HL-60/S4 treated with phorbol 12-myristate 13-acetate at 8.2 ng/mL for 4 days and 3 days (cell line): ENCODE data around the gene TCHHL1.
"Not testable (repeated sequence)": the region's sequence is repeated elsewhere in the genome, so short reads cannot be mapped to it uniquely, and the experiment has no call there.

ENCODE experiments used
- in situ Hi-C: fragments of 300-500 bp; cut with MboI; formaldehyde crosslinking; loops from 2 replicates; pipeline ENCODE4 v1.15.0; 2022; ENCODE audit warnings: low sequenced_read_pairs

The TCHHL1 gene

DNA sequence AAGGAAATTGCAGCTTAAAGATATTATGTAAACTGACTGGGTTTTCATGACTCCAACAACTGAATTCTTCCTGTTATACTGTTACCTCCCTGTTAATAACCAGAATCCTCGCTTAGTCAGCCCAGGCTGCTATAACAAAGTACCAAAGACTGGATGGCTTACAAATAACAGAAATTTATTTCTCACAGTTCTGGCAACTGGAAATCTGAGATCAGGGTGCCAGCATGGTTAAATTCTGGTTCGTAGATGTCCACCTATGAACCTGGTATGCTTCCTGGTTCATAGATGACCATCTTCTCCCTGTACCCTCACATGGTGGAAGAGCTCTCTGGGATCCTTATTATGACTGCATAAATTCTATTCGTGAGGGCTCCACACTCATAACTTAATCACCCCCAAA is 8.1 kb upstream of the TCHHL1 start:
- in situ Hi-C loops = no loop called here

DNA sequence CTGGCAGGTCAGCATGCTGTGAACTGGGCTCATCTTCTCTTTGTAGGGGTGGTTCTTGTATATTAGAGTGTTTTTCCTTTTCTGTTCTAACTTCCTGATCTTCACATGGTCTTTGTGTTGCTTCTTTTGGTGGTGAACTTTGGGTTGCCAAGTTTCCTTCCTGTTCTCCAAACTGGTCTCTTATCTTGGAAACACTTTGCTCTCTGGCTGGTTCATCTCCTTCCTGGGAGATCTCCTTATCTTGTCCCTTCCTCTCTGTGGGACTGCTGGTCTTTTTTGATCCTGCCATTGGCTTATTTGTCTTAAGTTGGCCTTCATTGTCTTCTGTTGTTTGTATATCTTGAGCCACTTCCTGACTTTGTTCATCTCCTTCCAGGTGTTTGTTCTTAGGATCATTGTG is 2.1 kb downstream of the TCHHL1 start:
- in situ Hi-C loops = no loop called here

DNA sequence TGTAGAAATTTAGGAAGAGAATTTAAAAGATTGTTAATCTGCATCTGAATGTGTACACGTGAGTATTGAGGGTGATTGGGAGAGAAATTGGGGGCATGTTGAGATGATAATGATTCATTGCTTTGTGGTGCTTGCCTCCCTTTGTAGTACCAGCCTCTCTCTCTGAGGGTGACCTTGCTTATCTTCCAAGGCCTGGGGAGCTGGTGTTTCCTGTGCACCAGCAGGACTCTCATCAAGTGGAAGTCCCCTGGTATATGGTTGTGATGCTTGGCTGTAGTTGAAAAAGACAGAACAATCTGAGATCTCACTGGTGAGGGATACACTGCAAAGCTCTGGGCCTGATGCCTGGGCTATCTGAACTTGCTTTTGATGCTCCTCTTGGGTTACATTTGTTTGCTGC is 4.0 kb downstream of the TCHHL1 start:
- in situ Hi-C loops = no loop called here

DNA sequence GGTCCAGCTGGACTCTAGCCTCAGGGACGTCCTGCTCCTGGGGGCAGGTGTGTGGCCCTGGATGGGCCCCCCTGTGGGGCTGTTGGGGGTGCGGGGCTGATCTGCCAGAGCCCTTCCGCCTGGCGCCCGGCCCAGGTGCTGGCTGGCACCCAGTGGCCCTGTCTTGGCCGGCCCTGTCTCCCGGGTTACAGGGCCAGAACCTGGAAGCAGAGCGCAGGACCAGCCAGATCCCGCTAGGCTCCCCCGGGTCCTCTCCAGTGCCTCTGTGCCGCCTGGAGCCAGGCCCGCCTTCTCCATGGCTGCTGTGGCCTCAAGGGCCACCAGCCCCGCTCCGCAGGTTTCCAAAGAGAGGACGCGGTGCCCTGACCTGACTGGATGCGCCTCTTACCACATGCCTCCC is 7.8 kb downstream of the TCHHL1 start:
- in situ Hi-C loops = not testable (repeated sequence)

DNA sequence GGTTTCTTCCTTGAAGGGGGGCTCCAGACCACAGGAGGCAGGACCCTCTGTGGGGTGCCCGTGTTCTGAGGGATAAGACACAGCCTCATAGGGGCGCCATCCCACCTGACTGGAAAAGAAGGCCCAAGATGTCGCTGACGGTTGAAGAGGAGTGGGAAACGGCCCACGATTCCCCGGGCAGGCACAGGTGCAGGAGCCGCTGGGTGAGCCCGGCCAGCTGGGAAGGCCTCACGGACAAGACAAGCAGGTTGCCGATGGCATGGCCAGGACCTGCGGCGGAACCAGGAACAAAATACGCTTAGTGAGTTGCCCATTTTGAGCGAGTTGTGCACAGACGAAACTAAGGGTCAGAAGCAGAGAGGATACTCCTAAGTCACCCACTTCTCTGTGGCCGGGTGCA is 8.4 kb downstream of the TCHHL1 start:
- in situ Hi-C loops = not testable (repeated sequence)

DNA sequence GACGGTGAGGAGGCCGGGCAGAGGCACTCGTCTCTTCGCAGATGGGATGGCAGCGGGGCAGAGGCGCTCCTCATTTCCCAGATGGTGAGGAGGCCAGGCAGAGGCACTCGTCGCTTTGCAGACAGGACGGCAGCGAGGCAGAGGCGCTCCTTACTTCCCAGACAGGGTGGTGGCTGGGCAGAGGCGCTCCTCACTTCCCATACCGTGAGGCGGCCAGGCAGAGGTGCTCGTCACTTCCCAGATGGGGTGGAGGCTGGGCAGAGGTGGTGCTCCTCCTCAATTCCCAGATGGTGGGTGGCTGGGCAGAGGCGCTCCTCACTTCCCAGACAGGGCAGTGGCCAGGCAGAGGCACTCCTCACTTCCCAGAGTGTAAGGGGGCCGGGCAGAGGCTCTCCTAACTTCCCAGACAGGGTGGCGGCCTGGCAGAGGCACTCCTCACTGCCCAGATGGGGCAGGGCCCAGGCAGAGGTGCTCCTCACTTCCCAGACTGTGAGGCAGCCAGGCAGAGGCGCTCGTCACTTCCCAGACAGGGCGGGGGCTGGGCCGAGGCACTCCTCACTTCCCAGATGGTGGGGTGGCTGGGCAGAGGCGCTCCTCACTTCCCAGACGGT is 9.9 kb downstream of the TCHHL1 start:
- in situ Hi-C loops = no loop called here

DNA sequence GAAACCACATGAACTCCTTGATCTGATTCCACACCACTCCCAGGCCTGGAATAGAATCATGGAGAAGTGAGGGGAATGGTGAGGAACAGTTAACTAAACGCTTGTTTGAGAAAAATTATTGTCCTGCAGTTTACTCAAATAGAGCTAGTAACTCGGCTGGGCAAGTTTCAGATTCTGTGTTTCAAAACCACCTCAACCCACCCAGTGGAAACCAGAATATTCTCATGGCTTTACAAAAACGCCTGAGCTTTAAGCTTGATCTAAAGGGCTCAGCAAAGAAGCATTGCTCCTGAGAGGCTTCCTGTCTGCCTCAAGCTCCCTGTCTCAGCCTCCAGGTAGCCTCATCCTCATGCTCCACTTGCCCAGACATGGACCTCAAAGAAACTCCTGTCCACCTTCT is 16.6 kb downstream of the TCHHL1 start:
- in situ Hi-C loops = no loop called here

DNA sequence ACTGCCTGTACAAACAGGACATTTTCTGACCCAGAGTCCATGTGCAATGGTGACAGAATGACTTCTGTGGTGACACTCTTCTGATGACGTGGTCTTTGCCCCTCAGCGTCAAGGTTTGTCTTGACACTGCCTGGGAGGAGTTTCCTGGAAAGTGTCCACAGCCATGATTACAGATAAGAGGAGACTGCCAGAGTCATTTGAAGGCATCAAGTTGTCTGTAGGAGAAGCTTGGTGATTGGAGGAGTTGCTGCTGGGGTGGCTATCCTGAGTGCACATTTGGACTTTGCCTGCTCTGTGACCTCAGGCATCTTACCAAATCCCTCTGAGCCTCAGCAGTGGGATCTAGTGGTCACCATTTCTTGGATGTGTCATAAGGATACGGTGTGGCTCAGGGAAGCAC is 17.7 kb downstream of the TCHHL1 start:
- in situ Hi-C loops = no loop called here

DNA sequence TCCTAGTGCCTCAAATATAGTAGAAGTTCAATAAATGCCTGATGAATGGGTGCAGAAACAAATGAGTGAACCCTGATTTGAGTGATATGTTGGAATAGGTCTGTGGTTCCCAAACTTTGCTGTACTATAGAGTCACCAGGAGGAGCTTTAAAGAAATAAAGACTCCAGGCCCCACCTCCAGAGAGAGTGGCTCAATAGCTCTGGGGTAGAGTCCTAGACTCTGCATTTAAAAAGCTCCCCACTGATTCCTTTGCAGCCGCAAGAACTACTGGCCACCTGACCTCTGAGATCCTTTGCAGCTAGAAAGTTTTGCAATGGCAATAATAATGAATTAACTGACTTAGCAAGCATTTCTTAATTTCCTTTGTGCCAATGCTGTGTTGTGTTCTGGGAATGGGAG is 20.9 kb downstream of the TCHHL1 start:
- in situ Hi-C loops = no loop called here

DNA sequence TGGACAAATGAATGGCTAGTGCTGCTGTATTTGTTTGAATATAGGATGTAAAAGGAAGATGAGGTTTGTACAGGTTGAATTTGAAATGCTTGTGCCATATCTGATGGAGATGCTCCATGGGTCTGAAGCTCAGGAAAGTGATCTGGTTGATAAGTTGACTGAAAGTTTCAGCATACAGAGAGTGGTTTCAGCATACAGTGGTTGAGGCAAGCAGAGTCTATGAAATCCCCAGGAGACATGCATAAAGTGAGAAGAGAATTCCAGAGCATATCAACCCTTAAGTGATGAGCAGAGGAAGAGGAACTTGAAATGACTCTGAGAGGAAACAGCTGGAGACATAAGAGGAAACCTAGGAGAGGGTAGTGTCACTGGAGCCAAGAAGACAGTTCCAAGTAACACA is 21.7 kb downstream of the TCHHL1 start:
- in situ Hi-C loops = no loop called here

DNA sequence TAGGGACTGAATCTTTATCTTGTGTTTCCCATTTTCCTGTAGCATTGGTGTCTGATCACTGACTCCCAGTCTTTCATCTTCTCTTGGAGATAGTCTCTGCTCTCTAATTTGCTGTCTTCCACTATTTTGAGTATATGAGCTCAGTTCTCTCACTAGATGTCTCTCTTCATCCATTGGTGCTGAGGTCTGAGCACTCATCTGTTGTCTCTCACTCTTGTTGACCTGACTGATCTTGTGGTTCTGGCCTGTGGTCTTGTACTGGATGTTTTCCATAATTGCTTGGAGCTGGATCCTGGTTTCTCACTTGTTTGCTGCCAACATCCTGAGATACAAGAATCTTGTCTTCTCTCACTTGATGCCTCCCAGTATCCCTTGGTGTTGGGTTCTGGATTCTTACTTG is 26.9 kb downstream of the TCHHL1 start:
- in situ Hi-C loops = no loop called here

DNA sequence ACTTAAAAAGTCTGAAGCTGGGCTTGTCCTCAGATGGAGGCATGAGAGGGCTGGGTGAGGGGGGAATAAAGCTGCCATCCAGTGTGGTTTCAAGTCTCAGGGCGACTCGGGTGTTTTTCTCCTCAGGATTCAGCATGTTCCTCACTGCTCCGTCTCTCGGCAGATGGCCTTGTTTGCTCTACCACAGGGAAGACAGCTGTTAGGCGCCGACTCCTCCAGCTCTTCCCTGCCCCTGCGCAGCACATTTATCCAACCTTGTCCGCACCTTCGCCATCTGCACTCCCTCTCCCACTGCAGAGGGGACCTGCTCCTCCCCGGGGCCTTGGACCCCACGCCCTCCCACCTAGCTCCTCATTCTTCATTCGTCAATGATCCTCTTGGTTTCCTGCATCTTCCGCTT is 35.5 kb downstream of the TCHHL1 start:
- in situ Hi-C loops = loop anchor here (10.0 kb wide), 1 partner anchor 131 kb away; no protein-coding TSS in a partner anchor

DNA sequence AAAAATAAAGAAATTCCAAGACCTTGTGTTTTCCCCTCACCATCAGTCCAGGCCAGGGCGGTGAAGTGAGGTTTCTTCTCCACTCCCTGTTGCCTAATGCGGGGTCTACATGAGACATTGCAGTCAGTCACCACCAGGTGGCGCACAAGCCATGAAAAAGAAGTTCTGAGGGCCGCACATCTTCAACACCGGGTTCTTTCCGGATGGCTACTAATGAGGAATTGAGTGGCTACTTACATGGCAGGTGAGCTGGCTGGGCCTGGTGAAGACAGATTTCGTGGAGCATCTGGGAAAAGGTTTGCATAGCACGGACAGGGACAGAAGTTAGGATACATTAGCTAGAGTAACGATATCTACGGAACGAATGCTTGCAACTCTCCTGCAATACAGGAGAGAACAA is 36.3 kb downstream of the TCHHL1 start:
- in situ Hi-C loops = loop anchor here (10.0 kb wide), 1 partner anchor 132 kb away; no protein-coding TSS in a partner anchor

DNA sequence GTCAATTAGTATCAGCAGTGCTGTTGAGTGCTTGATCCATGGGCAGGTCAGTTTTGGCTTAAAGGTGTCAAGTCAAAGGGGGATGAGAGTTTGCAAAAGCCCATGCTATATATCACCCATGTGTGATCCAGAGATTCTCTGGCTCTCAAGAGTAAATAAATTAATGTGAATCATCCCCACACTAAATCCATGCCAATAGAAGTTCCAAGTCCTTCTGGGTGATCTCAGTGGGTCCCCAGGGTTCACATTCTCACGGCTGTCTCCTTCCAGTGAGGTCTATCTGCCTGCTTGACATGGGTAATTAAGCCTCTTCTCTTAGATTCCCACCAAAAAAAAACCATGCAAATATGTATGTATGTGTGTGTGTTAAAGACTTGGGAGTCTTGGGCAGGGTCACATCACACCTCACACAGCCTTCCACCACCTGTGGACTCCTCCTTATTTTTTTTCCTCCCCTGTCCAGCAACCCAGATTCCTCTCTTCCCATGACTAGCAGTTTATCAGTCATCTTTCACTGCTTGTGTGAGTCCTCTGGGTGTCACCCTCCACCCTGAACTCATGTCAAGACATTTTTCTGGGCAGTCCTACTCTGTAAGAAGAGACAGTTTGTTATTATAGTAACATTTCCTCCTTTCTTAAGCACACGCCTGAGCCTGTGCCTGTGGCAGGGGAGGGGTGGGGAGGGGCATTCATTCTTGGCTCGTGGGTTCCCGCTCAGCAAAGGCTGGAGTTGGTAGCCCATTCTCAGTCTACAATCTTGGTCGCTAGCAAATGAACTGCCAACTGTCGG is 37.8 kb downstream of the TCHHL1 start:
- in situ Hi-C loops = loop anchor here (10.0 kb wide), 1 partner anchor 134 kb away; no protein-coding TSS in a partner anchor

DNA sequence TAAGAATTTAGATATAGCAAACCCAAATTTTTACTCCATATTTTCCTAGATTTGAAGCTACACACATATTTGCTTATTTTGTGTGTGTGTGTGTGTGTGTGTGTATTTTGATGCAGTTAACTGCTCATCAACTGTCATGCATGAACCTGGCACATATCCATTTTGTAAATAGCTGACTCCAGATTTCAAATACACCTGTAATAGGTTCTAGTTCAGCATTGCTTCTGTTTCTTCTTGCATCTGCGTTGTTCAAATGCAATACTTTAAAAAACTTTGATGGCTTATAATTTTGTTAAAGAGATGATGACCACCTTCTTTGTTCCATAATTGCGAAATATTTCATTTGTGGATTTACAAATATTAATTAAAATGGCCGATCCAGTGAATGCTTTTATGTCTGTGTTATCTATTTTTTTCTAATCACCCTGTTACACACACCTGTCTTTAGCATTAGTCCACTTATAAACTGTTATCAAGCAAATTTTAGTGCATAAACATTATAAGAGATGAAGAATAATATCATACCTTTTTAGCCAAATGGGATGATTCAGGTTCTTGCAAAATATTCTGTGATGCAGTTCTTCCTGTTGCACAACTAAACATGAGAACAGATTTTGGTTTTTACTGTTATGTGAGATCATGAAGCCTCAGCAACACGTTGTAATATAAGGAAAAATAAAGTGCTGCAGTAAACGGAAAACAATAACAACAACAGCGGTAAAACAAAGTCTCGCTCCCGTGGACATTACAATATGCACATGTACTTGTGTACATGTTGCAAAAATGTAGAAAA is 39.4 kb downstream of the TCHHL1 start:
- in situ Hi-C loops = loop anchor here (10.0 kb wide), 1 partner anchor 135 kb away; no protein-coding TSS in a partner anchor

DNA sequence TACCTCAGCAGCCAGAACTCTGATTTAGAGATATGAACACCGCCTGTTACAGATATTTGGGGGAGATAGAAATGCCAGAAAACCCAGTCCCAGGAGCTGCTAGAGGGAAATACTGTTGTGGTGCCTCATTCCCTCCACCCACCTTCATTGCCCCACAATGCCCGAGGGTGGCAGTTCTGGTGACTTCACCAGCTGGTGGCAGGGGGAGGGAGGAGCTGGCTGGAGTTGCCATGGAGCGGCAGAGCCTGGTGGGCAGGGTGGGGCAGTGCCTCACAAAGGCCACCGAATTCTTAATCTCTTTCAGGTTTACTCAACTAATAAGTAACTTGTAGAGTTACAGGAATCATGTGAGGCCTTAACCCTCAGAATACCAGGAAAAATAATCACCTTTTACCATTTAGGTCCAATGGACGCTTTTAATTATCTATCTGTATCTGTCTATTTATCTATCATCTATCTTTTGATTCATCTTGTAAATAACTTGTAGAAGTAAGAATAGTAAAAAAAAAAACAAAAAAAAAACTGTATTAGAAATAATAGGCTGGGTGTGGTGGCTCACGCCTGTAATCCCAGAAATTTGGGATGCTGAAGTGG is 40.4 kb downstream of the TCHHL1 start:
- in situ Hi-C loops = no loop called here

DNA sequence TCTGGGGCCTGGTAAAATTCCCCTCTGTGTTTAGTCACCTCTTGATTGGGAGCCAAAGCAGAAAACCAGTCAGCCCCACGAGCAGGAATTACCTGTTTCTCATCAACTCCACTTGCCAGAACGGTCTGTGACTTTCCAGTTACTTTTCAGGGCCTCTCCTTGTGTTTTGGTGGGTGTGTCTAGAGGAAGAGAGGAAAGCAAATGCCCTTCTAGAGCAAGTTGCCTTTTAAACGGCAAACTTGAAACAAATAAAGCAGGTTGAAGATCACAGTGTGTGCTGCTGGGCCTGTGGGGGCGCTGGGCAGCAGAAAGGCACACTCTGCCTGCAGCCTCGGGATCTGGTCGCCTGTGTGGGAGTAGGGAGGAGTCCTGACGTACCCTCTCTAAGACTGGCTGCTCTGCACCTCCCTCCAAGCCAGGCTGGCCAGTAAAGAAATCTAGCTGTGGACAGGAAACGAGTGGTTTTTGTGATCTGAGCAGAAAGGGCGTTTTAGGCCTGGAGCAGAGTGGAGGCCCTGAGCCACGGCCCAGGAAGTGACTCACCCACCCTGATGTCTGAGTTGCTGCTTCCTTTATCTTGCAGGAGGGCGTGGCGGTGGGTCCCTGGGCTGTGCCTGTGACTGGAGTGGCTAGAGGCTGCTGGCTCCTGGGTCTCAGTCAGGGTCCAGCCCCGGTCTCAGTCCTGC is 41.0 kb downstream of the TCHHL1 start:
- in situ Hi-C loops = no loop called here

DNA sequence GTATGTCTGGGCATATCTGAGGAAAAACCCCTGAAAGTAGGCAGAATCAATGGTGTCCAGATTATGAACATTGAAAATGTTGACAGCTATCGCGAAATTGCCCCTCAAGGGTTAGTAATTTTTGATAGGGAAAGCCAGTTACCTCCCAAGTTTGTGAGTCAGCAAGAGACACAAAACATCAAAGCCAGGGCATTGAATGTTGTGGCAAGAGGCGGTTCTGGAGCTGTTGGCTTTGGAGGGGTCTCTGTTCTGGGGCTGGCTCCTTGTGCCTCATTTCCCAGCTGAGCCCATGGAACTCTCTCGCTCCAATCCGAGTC is 41.5 kb downstream of the TCHHL1 start:
- in situ Hi-C loops = no loop called here

DNA sequence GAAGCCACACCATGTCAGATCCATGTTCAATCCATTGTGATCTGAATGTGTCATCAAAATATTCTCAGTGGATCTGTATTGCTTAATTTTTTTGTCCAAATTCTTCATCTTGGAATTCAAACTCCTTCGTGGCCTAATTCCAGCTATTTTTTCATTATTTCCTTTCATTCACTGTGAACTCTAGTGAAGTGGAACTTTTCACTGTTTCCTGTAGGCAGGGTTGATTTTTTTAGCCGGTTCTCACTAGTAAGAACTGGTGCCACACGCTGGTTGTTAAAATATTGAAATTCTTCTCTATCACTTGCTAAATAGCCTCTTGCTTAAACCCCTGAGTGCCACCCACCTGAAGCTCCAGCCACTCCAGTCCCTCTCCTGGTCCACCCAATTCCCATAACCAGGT is 44.5 kb downstream of the TCHHL1 start:
- in situ Hi-C loops = no loop called here

DNA sequence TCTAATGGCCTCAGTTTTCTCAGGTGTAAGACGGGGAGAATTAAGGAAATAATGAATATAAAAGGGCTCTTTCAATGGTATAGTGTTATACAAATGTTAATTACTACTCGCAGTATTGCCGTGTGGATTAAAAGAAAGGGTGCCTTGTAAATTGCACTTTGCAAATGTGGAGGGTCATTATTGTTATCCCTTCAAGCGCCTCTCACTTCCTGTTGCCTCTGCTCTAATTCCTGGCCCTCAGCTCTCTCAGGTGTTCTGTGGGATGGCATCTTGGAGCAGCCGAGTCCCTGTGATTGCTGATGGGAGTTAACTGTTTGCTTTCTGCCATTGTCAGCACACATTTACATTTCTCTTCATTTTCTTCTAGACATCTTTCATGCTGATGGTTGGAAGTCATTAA is 45.0 kb downstream of the TCHHL1 start:
- in situ Hi-C loops = no loop called here

DNA sequence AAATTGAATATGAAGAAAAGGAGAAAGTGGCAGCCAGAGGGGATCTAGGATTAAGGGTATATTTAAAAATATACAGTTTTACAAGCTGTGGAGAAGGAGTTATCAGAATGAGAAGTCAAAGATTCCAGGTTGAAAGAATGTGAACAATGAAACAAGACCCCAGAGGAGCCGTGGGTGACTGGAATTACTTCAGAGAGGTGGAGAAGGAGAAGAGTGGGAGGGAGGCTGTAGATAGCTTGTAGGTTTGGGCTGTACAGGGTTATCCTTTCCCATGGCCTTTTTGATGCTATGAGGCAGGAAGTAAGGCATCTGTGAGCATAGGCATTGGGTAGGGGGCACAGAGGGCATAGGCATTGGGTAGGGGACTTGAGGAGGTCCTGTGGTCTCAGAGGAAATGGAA is 46.8 kb downstream of the TCHHL1 start:
- in situ Hi-C loops = no loop called here
